Dendritic cell treated with granulocyte-macrophage colony-stimulating factor and Interleukin-4, amounts not matched to agents 40 ng/mL and 50 ng/mL, for 4 days (primary cell): ENCODE measurements around the gene MYO9A.

ENCODE experiments used
- H3K27ac Mint-ChIP-seq: one replicate; pipeline ENCODE4 v1.8.0; 2022; ENCODE audit warnings: mild to moderate bottlenecking, mixed read lengths
- H3K27me3 Mint-ChIP-seq: one replicate; pipeline ENCODE4 v1.8.0; 2022; ENCODE audit warnings: mild to moderate bottlenecking, mixed read lengths
- H3K36me3 Mint-ChIP-seq: one replicate; pipeline ENCODE4 v1.8.0; 2022; ENCODE audit warnings: low read depth, mixed read lengths
- H3K4me1 Mint-ChIP-seq: one replicate; pipeline ENCODE4 v1.8.0; 2022; ENCODE audit warnings: low read depth, mixed read lengths
- H3K4me3 Mint-ChIP-seq: one replicate; pipeline ENCODE4 v1.8.0; 2022; ENCODE audit warnings: mild to moderate bottlenecking, moderate library complexity, mixed read lengths
- H3K9me3 Mint-ChIP-seq: one replicate; pipeline ENCODE4 v1.8.0; 2022; ENCODE audit warnings: mixed read lengths
- intact Hi-C: fragments of 100-400 bp; cut with micrococcal nuclease; formaldehyde crosslinking; loops from one replicate; pipeline ENCODE4 v1.15.0; 2022

MYO9A gene

GRCh38 chr15:72118017-72118978 is at the start of gene MYO9A, which contains the start of gene SENP8:
Gene MYO9A (minus strand): TSS chr15:72118150. CDS start chr15:72046563, 71,587 bp downstream.
Gene SENP8 (plus strand): TSS chr15:72118403. CDS start chr15:72139624, 21,221 bp downstream.
- Mint-ChIP-seq H3K36me3 (peaks cover 18% of the 10 kb centered on the region), H3K9me3 (no peaks in the 10 kb centered on the region), H3K27me3 (no peaks in the 10 kb centered on the region), H3K27ac (peak within 1 kb of the TSS; percentile 99), H3K4me3 (peak within 1 kb of the TSS; percentile 91), H3K4me1 (peaks cover 38% of the 10 kb centered on the region)
- intact Hi-C loops = loop anchor here (10.0 kb wide), 1 partner anchor 1517 kb away; the partner anchor contains the start of gene NPTN

GRCh38 chr15:72167445-72167844 is 49.5 kb upstream of the MYO9A start:
- intact Hi-C loops = no loop called here
- Mint-ChIP-seq H3K4me1 (no peaks in the 10 kb centered on the region), H3K36me3 (no peaks in the 10 kb centered on the region), H3K27me3 (peaks cover 4% of the 10 kb centered on the region), H3K27ac (no peak overlapping the region), H3K4me3 (no peak overlapping the region), H3K9me3 (no peaks in the 10 kb centered on the region)

- Mint-ChIP-seq H3K36me3 (no peaks in the 10 kb centered on the region), H3K27me3 (peaks cover 4% of the 10 kb centered on the region), H3K27ac (no peak overlapping the region), H3K4me3 (no peak overlapping the region), H3K9me3 (no peaks in the 10 kb centered on the region), H3K4me1 (no peaks in the 10 kb centered on the region)
- intact Hi-C loops = no loop called here
Observed at GRCh38 chr15:72166716-72167417, 48.9 kb upstream of the MYO9A start.

GRCh38 chr15:72163719-72164118 is 45.8 kb upstream of the MYO9A start:
- H3K27ac Mint-ChIP-seq = no peak overlapping the region
- no peaks in the 10 kb centered on the region for H3K36me3 Mint-ChIP-seq
- peaks cover 4% of the 10 kb centered on the region for H3K27me3 Mint-ChIP-seq
- H3K4me3 Mint-ChIP-seq = no peak overlapping the region
- no peaks in the 10 kb centered on the region for H3K4me1 Mint-ChIP-seq
- intact Hi-C loops = no loop called here
- H3K9me3 Mint-ChIP-seq = no peaks in the 10 kb centered on the region

GRCh38 chr15:72162569-72162968 is 44.6 kb upstream of the MYO9A start:
- Mint-ChIP-seq H3K4me1 (no peaks in the 10 kb centered on the region), H3K27me3 (no peaks in the 10 kb centered on the region), H3K27ac (no peak overlapping the region), H3K9me3 (no peaks in the 10 kb centered on the region), H3K36me3 (no peaks in the 10 kb centered on the region), H3K4me3 (no peak overlapping the region)
- intact Hi-C loops = no loop called here

- H3K4me1 Mint-ChIP-seq = peaks cover 8% of the 10 kb centered on the region
- H3K27ac Mint-ChIP-seq = no peak overlapping the region
- H3K9me3 Mint-ChIP-seq = no peaks in the 10 kb centered on the region
- H3K27me3 Mint-ChIP-seq = no peaks in the 10 kb centered on the region
- no peak overlapping the region for H3K4me3 Mint-ChIP-seq
- intact Hi-C loops = no loop called here
- H3K36me3 Mint-ChIP-seq = no peaks in the 10 kb centered on the region
Observed at GRCh38 chr15:72161361-72162132, 43.6 kb upstream of the MYO9A start.

GRCh38 chr15:72160696-72161245 is 42.8 kb upstream of the MYO9A start:
- H3K4me3 Mint-ChIP-seq = no peak overlapping the region
- H3K4me1 Mint-ChIP-seq = peaks cover 13% of the 10 kb centered on the region
- no peaks in the 10 kb centered on the region for H3K9me3 Mint-ChIP-seq
- no peak overlapping the region for H3K27ac Mint-ChIP-seq
- H3K36me3 Mint-ChIP-seq = no peaks in the 10 kb centered on the region
- peaks cover under 1% of the 10 kb centered on the region for H3K27me3 Mint-ChIP-seq
- intact Hi-C loops = no loop called here

- intact Hi-C loops = loop anchor here (1.0 to 2.0 kb wide), 2 partner anchors 372 to 413 kb away; no protein-coding TSS in a partner anchor
- no peak overlapping the region for H3K27ac Mint-ChIP-seq
- no peaks in the 10 kb centered on the region for H3K9me3 Mint-ChIP-seq
- peaks cover 2% of the 10 kb centered on the region for H3K27me3 Mint-ChIP-seq
- no peaks in the 10 kb centered on the region for H3K36me3 Mint-ChIP-seq
- no peak overlapping the region for H3K4me3 Mint-ChIP-seq
- H3K4me1 Mint-ChIP-seq = peaks cover 22% of the 10 kb centered on the region
Observed at GRCh38 chr15:72156928-72157327, 39.0 kb upstream of the MYO9A start.

GRCh38 chr15:72155635-72156616 is 38.0 kb upstream of the MYO9A start:
- peaks cover 22% of the 10 kb centered on the region for H3K4me1 Mint-ChIP-seq
- intact Hi-C loops = loop anchor here (1.0 to 2.0 kb wide), 2 partner anchors 371 to 412 kb away; no protein-coding TSS in a partner anchor
- no peaks in the 10 kb centered on the region for H3K36me3 Mint-ChIP-seq
- H3K27ac Mint-ChIP-seq = peak overlapping the region; percentile 1
- peaks cover 2% of the 10 kb centered on the region for H3K27me3 Mint-ChIP-seq
- H3K9me3 Mint-ChIP-seq = no peaks in the 10 kb centered on the region
- H3K4me3 Mint-ChIP-seq = peak overlapping the region; percentile 65

- H3K9me3 Mint-ChIP-seq = no peaks in the 10 kb centered on the region
- H3K4me3 Mint-ChIP-seq = no peak overlapping the region
- H3K27me3 Mint-ChIP-seq = peaks cover 2% of the 10 kb centered on the region
- intact Hi-C loops = no loop called here
- H3K27ac Mint-ChIP-seq = peak overlapping the region; percentile 1
- peaks cover 22% of the 10 kb centered on the region for H3K4me1 Mint-ChIP-seq
- H3K36me3 Mint-ChIP-seq = no peaks in the 10 kb centered on the region
Observed at GRCh38 chr15:72155003-72155621, 37.2 kb upstream of the MYO9A start.

- Mint-ChIP-seq H3K9me3 (no peaks in the 10 kb centered on the region), H3K4me1 (peaks cover 22% of the 10 kb centered on the region), H3K27ac (no peak overlapping the region), H3K4me3 (no peak overlapping the region), H3K27me3 (peaks cover 2% of the 10 kb centered on the region), H3K36me3 (no peaks in the 10 kb centered on the region)
- intact Hi-C loops = no loop called here
Observed at GRCh38 chr15:72154316-72154715, 36.4 kb upstream of the MYO9A start.
